ENCODE results near the gene ZNF280D. TPM values are rescaled to one million over a fixed set of nuclear protein-coding genes. Genes with fewer than 3 reads are reported as not detected.

The ZNF280D gene
- total and polyA plus RNA-seq, 4 donors, result 9.3 to 88.4 (median 28.2) TPM

GRCh38 chr15:56698270-56698669 lies 35.0 kb downstream of the ZNF280D start:
- DNase-seq, result no peak
- Histone ChIP-seq H3K4me3 (no peak overlapping the region), H3K4me1 (ENCODE audit: control insufficient read depth in 5 of 5, insufficient read depth in 5 of 5, low read length in 5 of 5) (peaks cover 0 to 7% (median 2%) of the 10 kb centered on the region in 5 donors), H3K27me3 (ENCODE audit: control insufficient read depth in 3 of 3, insufficient read depth in 3 of 3, low read length in 2 of 3) (no peaks in the 10 kb centered on the region), H3K9ac (ENCODE audit: insufficient read depth in 1 of 2, low read length in 2 of 2) (no peak overlapping the region), H3K36me3 (ENCODE audit: control insufficient read depth in 4 of 4, insufficient read depth in 4 of 4, low read length in 4 of 4) (peaks cover 7 to 33% (median 20%) of the 10 kb centered on the region in 4 donors), H3K27ac (ENCODE audit: low read depth in 1 of 2, low read length in 1 of 2) (no peak overlapping the region), H3K9me3 (ENCODE audit: control insufficient read depth in 4 of 4, insufficient read depth in 3 of 4, low read length in 3 of 4) (no peaks in the 10 kb centered on the region)
- ATAC-seq (ENCODE audit: insufficient read depth, low FRiP score), result no peak
- 96 to 99% methylated on average over 2 of the region's 2 CpGs for WGBS, 2 donors
- no peak for TF ChIP-seq CTCF (IDR thresholded peaks at IDR 0.05; ENCODE audit: control extremely low read depth, extremely low read depth)

- Histone ChIP-seq H3K36me3 (ENCODE audit: control insufficient read depth in 4 of 4, insufficient read depth in 4 of 4, low read length in 4 of 4) (peaks cover 0 to 11% (median 5%) of the 10 kb centered on the region in 4 donors), H3K4me3 (no peak overlapping the region), H3K9ac (ENCODE audit: insufficient read depth in 1 of 2, low read length in 2 of 2) (no peak overlapping the region), H3K27me3 (ENCODE audit: control insufficient read depth in 3 of 3, insufficient read depth in 3 of 3, low read length in 2 of 3) (no peaks in the 10 kb centered on the region), H3K27ac (ENCODE audit: low read depth in 1 of 2, low read length in 1 of 2) (no peak overlapping the region), H3K9me3 (ENCODE audit: control insufficient read depth in 4 of 4, insufficient read depth in 3 of 4, low read length in 3 of 4) (no peaks in the 10 kb centered on the region), H3K4me1 (ENCODE audit: control insufficient read depth in 5 of 5, insufficient read depth in 5 of 5, low read length in 5 of 5) (peaks cover 0 to 7% (median 0%) of the 10 kb centered on the region in 5 donors)
- DNase-seq, result peak; percentile 11 to 30 (median 26)
- no peak for ATAC-seq (ENCODE audit: insufficient read depth, low FRiP score)
- TF ChIP-seq CTCF (IDR thresholded peaks at IDR 0.05; ENCODE audit: control extremely low read depth, extremely low read depth), result no peak
- WGBS, 2 donors, result 78 to 85% methylated on average over 3 of the region's 3 CpGs
These were observed 39.5 kb downstream of the ZNF280D start for GRCh38 chr15:56693761-56694160.

GRCh38 chr15:56690733-56691132 lies 42.6 kb downstream of the ZNF280D start:
- DNase-seq (no peak), ATAC-seq (ENCODE audit: insufficient read depth, low FRiP score) (no peak)
- TF ChIP-seq CTCF (IDR thresholded peaks at IDR 0.05; ENCODE audit: control extremely low read depth, extremely low read depth), result no peak
- Histone ChIP-seq H3K4me3 (no peak overlapping the region), H3K9ac (ENCODE audit: insufficient read depth in 1 of 2, low read length in 2 of 2) (no peak overlapping the region), H3K36me3 (ENCODE audit: control insufficient read depth in 4 of 4, insufficient read depth in 4 of 4, low read length in 4 of 4) (peaks cover 0 to 4% (median 0%) of the 10 kb centered on the region in 4 donors), H3K4me1 (ENCODE audit: control insufficient read depth in 5 of 5, insufficient read depth in 5 of 5, low read length in 5 of 5) (peaks cover 0 to 7% (median 0%) of the 10 kb centered on the region in 5 donors), H3K27ac (ENCODE audit: low read depth in 1 of 2, low read length in 1 of 2) (no peak overlapping the region), H3K9me3 (ENCODE audit: control insufficient read depth in 4 of 4, insufficient read depth in 3 of 4, low read length in 3 of 4) (no peaks in the 10 kb centered on the region), H3K27me3 (ENCODE audit: control insufficient read depth in 3 of 3, insufficient read depth in 3 of 3, low read length in 2 of 3) (no peaks in the 10 kb centered on the region)
- 97 to 100% methylated on average over 1 of the region's 1 CpG for WGBS, 2 donors

- no peak for TF ChIP-seq CTCF (IDR thresholded peaks at IDR 0.05; ENCODE audit: control extremely low read depth, extremely low read depth)
- ATAC-seq (ENCODE audit: insufficient read depth, low FRiP score), result no peak
- Histone ChIP-seq H3K27ac (ENCODE audit: low read depth in 1 of 2, low read length in 1 of 2) (no peak overlapping the region), H3K9ac (ENCODE audit: insufficient read depth in 1 of 2, low read length in 2 of 2) (no peak overlapping the region), H3K4me3 (no peak overlapping the region), H3K36me3 (ENCODE audit: control insufficient read depth in 4 of 4, insufficient read depth in 4 of 4, low read length in 4 of 4) (peaks cover 0 to 6% (median 1%) of the 10 kb centered on the region in 4 donors), H3K9me3 (ENCODE audit: control insufficient read depth in 4 of 4, insufficient read depth in 3 of 4, low read length in 3 of 4) (no peaks in the 10 kb centered on the region), H3K4me1 (ENCODE audit: control insufficient read depth in 5 of 5, insufficient read depth in 5 of 5, low read length in 5 of 5) (peaks cover 0 to 6% (median 0%) of the 10 kb centered on the region in 5 donors), H3K27me3 (ENCODE audit: control insufficient read depth in 3 of 3, insufficient read depth in 3 of 3, low read length in 2 of 3) (no peaks in the 10 kb centered on the region)
- peak in 1 of 3 donors; percentile 24 for DNase-seq
- 77 to 78% methylated on average over 1 of the region's 1 CpG for WGBS, 2 donors
These were observed 49.4 kb downstream of the ZNF280D start for GRCh38 chr15:56683908-56684307.
